HG03066 (cell line): ENCODE measurements around the gene SPSB3.

Experiments used
- ATAC-seq: cut with Tn5 transposase; IDR thresholded peaks from one replicate; pipeline ENCODE4 v1.9.1; 2021; ENCODE audit warnings: low read depth; ENCODE audit not compliant: unreplicated experiment

Gene SPSB3

GRCh38 chr16:1765826-1766225 is 16.5 kb downstream of the SPSB3 start:
- ATAC-seq: no peak

- no peak for ATAC-seq
Observed at GRCh38 chr16:1764971-1765370, 17.4 kb downstream of the SPSB3 start.

- no peak for ATAC-seq
Observed at GRCh38 chr16:1763521-1764511, 18.6 kb downstream of the SPSB3 start.

GRCh38 chr16:1762879-1763520 is 19.4 kb downstream of the SPSB3 start:
- no peak for ATAC-seq

GRCh38 chr16:1762196-1762878 is 20.0 kb downstream of the SPSB3 start:
- ATAC-seq: no peak

- ATAC-seq: no peak
Observed at GRCh38 chr16:1761751-1762150, 20.6 kb downstream of the SPSB3 start.

- no peak for ATAC-seq
Observed at GRCh38 chr16:1760911-1761310, 21.5 kb downstream of the SPSB3 start.

GRCh38 chr16:1759511-1759910 is 22.9 kb downstream of the SPSB3 start:
- no peak for ATAC-seq

GRCh38 chr16:1758923-1759322 is 23.4 kb downstream of the SPSB3 start:
- no peak for ATAC-seq

- ATAC-seq: no peak
Observed at GRCh38 chr16:1757714-1758461, 24.5 kb downstream of the SPSB3 start.

GRCh38 chr16:1754204-1754603 is 28.2 kb downstream of the SPSB3 start:
- no peak for ATAC-seq

- ATAC-seq: no peak
Observed at GRCh38 chr16:1752853-1753252, 29.5 kb downstream of the SPSB3 start.

- no peak for ATAC-seq
Observed at GRCh38 chr16:1751946-1752345, 30.4 kb downstream of the SPSB3 start.

- no peak for ATAC-seq
Observed at GRCh38 chr16:1749152-1750117, 32.9 kb downstream of the SPSB3 start.

- ATAC-seq: no peak
Observed at GRCh38 chr16:1747934-1748333, 34.4 kb downstream of the SPSB3 start.

GRCh38 chr16:1746693-1747195 is 35.6 kb downstream of the SPSB3 start:
- no peak for ATAC-seq

GRCh38 chr16:1745900-1746692 is 36.3 kb downstream of the SPSB3 start:
- no peak for ATAC-seq

GRCh38 chr16:1745181-1745899 is 37.0 kb downstream of the SPSB3 start:
- no peak for ATAC-seq
